NOMO-1 (cell line): ENCODE results near the gene TNFAIP8L1.
"Not testable (repeated sequence)": the region's sequence is repeated elsewhere in the genome, so short reads cannot be mapped to it uniquely, and the experiment has no call there.

ENCODE experiments used
- DNase-seq, 2 experiments: peaks; one replicate each; lab custom pipeline; 2025; ENCODE audit not compliant: unreplicated experiment in 2 of 2; lab: John Stamatoyannopoulos, UW

TNFAIP8L1 gene

GRCh38 chr19:4675346-4675745, 36.0 kb downstream of the TNFAIP8L1 start:
- no peak for DNase-seq

GRCh38 chr19:4676955-4677731, 37.8 kb downstream of the TNFAIP8L1 start:
- DNase-seq: no peak

GRCh38 chr19:4678881-4679790, 39.8 kb downstream of the TNFAIP8L1 start:
- no peak for DNase-seq

GRCh38 chr19:4680021-4680420, 40.7 kb downstream of the TNFAIP8L1 start:
- not testable (repeated sequence) for DNase-seq

- no peak for DNase-seq
Measured at GRCh38 chr19:4682417-4683200, 43.3 kb downstream of the TNFAIP8L1 start.

GRCh38 chr19:4684312-4685095, 45.2 kb downstream of the TNFAIP8L1 start:
- DNase-seq: no peak

- no peak for DNase-seq
Measured at GRCh38 chr19:4686700-4687099, 47.4 kb downstream of the TNFAIP8L1 start.

- no peak for DNase-seq
Measured at GRCh38 chr19:4687396-4687795, 48.1 kb downstream of the TNFAIP8L1 start.

GRCh38 chr19:4688587-4688986, 49.3 kb downstream of the TNFAIP8L1 start:
- DNase-seq: no peak

- DNase-seq: no peak
Measured at GRCh38 chr19:4689403-4689802, 50.1 kb downstream of the TNFAIP8L1 start.

GRCh38 chr19:4690361-4690760, 51.0 kb downstream of the TNFAIP8L1 start:
- DNase-seq: no peak

- no peak for DNase-seq
Measured at GRCh38 chr19:4691373-4691772, 52.1 kb downstream of the TNFAIP8L1 start.

- DNase-seq: no peak
Measured at GRCh38 chr19:4692251-4693077, 53.1 kb downstream of the TNFAIP8L1 start.

- no peak for DNase-seq
Measured at GRCh38 chr19:4693078-4693350, 53.7 kb downstream of the TNFAIP8L1 start.

- DNase-seq: no peak
Measured at GRCh38 chr19:4693471-4694121, 54.3 kb downstream of the TNFAIP8L1 start.

GRCh38 chr19:4694211-4694987, 55.1 kb downstream of the TNFAIP8L1 start:
- no peak for DNase-seq

GRCh38 chr19:4695224-4695731, 56.0 kb downstream of the TNFAIP8L1 start:
- DNase-seq: no peak

GRCh38 chr19:4697304-4697703, 58.0 kb downstream of the TNFAIP8L1 start:
- no peak for DNase-seq
